Measurements from ENCODE around the gene SYT17.

The SYT17 gene

DNA sequence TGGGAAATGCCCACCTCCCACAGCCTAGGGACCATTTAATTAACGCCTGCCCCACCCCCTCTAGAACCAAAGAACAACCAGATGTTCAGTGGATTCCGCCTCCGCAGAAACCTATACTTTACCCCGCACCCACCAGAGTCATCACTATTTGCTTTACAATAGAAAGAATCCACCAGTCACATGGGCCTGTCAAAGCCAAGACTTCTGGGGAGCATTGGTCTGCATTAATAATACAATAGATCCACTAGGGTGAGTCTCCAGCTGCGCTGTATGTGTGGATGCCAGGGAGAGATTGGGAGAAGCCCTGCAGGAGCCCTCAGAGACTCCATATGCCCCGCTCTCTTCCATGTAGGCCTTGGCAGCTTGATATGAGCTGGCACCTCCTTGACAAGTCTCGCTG is 148.8 kb downstream of the SYT17 start:
- DNase-seq (ENCODE audit: low read depth in 2 of 2): no peak
- H3K4me3 ChIP-seq (replicated peaks in 1 of 2; ENCODE audit: low read depth in 2 of 2, low read length in 2 of 2): no peak overlapping the region
- no peak for TF ChIP-seq CTCF (IDR thresholded peaks at IDR 0.05; ENCODE audit: low read depth, low read length)
